ENCODE results near the gene EBF3. TPM values are rescaled to one million over a fixed set of nuclear protein-coding genes. Genes with fewer than 3 reads are reported as not detected.

EBF3 gene
- total RNA-seq, 1 donor from 2014 or later: 6.2 TPM

DNA sequence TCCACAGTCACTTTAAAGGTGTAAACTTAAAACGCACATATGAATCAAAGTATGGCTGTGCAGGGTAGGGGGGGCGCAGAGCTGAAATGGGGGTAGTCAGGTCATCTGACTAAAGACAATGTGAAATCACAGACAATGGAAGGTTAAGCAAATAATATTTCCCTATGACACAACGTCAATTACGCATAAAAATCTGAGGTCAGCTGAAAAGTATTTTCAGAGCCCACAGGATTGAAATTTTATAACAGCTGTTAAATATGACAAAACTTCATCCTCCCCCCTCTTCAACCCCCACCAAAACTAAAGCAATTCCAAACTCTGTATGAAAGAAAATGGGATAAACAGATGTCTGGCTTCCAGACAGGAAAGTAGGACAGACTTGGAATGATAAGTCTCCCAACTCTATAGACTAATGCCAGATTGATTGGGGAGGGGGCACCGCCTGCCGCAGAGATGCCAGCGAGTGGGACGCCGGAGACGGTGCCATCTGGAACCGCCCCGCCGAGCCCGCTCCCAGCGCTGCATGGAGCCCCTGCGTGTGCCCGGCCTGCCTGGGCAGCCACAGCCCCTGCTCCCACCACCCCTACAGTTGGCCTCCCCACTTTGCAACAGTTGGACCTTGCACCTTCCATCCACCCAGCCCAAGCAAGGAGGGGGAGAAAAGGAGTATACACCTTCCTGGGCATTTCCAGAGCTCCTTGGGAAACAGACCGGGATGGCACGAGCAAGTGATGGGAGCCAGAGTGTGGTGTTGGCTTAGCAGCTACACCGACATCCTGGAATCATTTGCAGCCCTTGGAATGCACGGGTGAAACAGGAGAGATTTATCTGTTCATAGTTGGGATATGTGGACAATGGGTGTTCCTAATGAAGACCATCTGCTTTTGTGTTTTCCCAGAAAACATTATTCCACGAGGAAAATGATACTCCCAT is 10.7 kb downstream of the EBF3 start:
- Histone ChIP-seq H3K27ac (replicated peaks) (peak overlapping the region; percentile 93), H3K9me3 (replicated peaks) (no peaks in the 10 kb centered on the region), H3K4me1 (peaks cover 63% of the 10 kb centered on the region), H3K4me3 (peak overlapping the region; percentile 75), H3K36me3 (no peaks in the 10 kb centered on the region), H3K27me3 (ENCODE audit: low read depth) (peaks cover 61% of the 10 kb centered on the region)
- DNase-seq: no peak
- intact Hi-C loops (cut with micrococcal nuclease): no loop called here
- TF ChIP-seq, protein P1, sequence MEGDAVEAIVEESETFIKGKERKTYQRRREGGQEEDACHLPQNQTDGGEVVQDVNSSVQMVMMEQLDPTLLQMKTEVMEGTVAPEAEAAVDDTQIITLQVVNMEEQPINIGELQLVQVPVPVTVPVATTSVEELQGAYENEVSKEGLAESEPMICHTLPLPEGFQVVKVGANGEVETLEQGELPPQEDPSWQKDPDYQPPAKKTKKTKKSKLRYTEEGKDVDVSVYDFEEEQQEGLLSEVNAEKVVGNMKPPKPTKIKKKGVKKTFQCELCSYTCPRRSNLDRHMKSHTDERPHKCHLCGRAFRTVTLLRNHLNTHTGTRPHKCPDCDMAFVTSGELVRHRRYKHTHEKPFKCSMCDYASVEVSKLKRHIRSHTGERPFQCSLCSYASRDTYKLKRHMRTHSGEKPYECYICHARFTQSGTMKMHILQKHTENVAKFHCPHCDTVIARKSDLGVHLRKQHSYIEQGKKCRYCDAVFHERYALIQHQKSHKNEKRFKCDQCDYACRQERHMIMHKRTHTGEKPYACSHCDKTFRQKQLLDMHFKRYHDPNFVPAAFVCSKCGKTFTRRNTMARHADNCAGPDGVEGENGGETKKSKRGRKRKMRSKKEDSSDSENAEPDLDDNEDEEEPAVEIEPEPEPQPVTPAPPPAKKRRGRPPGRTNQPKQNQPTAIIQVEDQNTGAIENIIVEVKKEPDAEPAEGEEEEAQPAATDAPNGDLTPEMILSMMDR (IDR thresholded peaks at IDR 0.05; ENCODE audit: borderline replicate concordance): no peak

DNA sequence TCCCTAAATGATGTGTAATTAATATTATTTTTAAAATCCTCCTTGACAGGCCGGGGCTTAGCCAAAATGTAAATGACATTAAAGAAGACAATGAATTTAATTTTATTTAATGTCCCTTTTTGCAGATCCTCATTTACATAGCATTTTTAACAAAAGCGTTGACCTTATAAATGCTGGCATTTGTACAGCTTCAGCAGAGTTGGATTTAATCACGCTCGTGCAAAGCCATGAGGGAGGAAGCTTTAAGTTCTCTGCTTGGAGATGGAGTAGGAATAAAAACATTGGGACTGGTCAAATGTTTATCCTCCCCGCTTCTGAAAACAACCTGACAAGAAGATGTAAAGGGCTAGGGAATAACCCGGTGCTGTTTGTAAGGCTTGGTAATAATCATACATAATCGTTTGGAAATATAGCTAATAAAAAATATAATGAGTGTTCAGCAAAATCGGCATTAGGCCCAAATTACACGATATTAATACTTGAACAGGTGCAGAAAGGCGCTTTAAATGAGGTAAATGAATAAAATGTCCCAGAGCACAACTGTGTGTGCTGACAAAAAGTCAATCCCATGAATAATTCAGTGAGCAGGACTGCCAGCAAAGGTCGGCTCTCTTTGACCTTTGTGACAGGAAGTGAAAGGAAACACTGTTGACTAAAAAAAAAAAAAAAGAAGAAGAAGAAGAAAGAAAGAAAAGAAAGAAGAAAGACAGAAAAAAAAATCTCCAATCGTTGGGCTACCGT is 11.5 kb downstream of the EBF3 start:
- DNase-seq: no peak
- Histone ChIP-seq H3K4me3 (peak overlapping the region; percentile 75), H3K27ac (replicated peaks) (peak overlapping the region; percentile 93), H3K9me3 (replicated peaks) (no peaks in the 10 kb centered on the region), H3K27me3 (ENCODE audit: low read depth) (peaks cover 52% of the 10 kb centered on the region), H3K4me1 (peaks cover 67% of the 10 kb centered on the region), H3K36me3 (no peaks in the 10 kb centered on the region)
- intact Hi-C loops (cut with micrococcal nuclease): no loop called here
- TF ChIP-seq, protein P1 (IDR thresholded peaks at IDR 0.05; ENCODE audit: borderline replicate concordance): no peak

DNA sequence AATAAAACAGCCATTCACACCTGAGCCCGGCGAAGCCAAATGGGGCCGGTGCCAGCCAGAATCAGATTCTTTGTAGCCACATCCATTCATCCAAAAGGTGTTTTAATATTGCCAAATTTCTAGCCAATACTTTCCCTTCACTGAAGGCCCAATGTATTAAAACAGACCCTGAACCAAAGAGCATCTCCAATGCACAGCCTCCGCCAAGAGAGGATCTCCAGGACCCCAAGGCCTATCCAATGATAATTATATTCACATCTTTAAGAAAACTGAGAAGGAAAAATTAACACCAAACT is 12.2 kb downstream of the EBF3 start:
- Histone ChIP-seq H3K4me1 (peaks cover 74% of the 10 kb centered on the region), H3K27ac (replicated peaks) (peak overlapping the region; percentile 93), H3K9me3 (replicated peaks) (no peaks in the 10 kb centered on the region), H3K4me3 (peak overlapping the region; percentile 44), H3K36me3 (no peaks in the 10 kb centered on the region), H3K27me3 (ENCODE audit: low read depth) (peaks cover 46% of the 10 kb centered on the region)
- TF ChIP-seq, protein P1 (IDR thresholded peaks at IDR 0.05; ENCODE audit: borderline replicate concordance): no peak
- intact Hi-C loops (cut with micrococcal nuclease): no loop called here
- DNase-seq: no peak

DNA sequence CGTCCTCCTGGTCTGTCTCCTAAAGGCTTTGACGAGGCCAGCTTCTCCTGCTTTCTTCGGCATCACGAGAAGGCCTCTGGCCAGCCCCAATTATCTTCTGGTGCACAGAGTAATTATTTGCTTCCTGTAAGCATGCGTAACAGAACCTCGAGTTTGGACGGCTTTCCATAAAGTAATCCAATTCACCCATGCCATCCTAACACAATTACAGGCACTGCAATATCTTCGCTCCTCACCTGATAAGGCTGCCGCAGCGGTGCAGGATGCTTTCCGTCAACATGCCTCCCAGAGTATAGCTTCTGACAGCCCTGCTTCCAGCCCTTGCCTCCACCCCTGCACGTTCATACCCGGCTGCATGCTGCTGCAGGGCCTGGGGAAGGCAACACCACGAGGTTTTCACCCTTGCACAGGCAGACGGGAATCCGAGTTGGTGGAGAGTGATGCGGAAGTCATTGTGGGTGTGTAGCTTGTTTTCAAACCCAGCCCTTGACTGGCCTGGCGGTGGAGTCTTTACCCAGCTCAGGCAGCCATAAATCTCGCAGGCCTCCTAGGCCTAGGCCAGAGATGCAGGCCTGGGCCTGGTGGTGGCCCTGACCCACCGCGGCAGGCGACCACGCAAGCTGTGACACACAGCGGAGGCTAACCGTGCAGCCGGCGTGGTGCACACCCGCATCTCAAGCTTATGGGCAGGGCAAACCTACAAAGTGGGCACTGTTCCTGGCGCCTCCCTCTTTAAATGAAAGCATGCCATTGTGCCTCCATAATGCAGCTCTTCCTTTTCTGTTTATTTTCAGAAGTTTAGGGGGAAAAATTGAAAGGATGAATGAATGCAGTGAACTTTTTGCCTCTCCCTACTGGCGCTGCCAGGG is 12.7 kb downstream of the EBF3 start:
- Histone ChIP-seq H3K4me1 (peaks cover 80% of the 10 kb centered on the region), H3K9me3 (replicated peaks) (no peaks in the 10 kb centered on the region), H3K27ac (replicated peaks) (peak overlapping the region; percentile 93), H3K4me3 (peak overlapping the region; percentile 44), H3K27me3 (ENCODE audit: low read depth) (peaks cover 46% of the 10 kb centered on the region), H3K36me3 (no peaks in the 10 kb centered on the region)
- intact Hi-C loops (cut with micrococcal nuclease): no loop called here
- DNase-seq: no peak
- TF ChIP-seq, protein P1 (IDR thresholded peaks at IDR 0.05; ENCODE audit: borderline replicate concordance): no peak

DNA sequence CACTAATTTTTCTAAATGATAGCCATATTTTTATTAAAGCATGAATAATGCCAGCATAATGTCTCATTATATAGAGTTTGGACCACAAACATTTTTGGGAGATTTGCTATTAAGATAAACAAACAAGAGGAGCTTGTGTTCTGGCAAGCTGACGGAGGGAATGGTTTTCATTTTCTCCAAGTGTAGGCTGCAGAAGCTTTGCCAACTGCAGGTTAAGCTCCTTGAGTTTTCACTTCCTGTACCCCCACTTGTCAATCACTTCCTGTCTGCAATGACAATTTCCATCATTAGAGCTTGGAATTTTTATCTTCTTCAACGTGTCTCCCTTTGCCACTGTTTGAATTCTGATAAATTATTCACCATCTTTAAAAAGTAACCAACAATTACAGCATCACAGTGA is 13.4 kb downstream of the EBF3 start:
- Histone ChIP-seq H3K4me3 (peak overlapping the region; percentile 44), H3K36me3 (no peaks in the 10 kb centered on the region), H3K27me3 (ENCODE audit: low read depth) (peaks cover 41% of the 10 kb centered on the region), H3K27ac (replicated peaks) (peak overlapping the region; percentile 93), H3K9me3 (replicated peaks) (no peaks in the 10 kb centered on the region), H3K4me1 (peaks cover 79% of the 10 kb centered on the region)
- TF ChIP-seq, protein P1 (IDR thresholded peaks at IDR 0.05; ENCODE audit: borderline replicate concordance): no peak
- intact Hi-C loops (cut with micrococcal nuclease): no loop called here
- DNase-seq: no peak

All from left ventricle myocardium inferior (tissue), 1 donor.